Heart right ventricle (tissue), 16 donors: ENCODE results near the gene ERRFI1. TPM values are rescaled to one million over a fixed set of nuclear protein-coding genes. Genes with fewer than 3 reads are reported as not detected.

ENCODE experiments used
- ATAC-seq, 8 donors: fragments of 200-7000 bp; cut with Tn5 transposase; one replicate each; pipeline ENCODE4 v1.9.1; 2020; ENCODE audit warnings: mild to moderate bottlenecking in 8 of 8, moderate library complexity in 8 of 8, moderate number of reproducible peaks in 1 of 8
- DNase-seq, 2 donors: peaks; one replicate each; pipeline ENCODE4 v3.0.0-alpha.2; 2020
- H3K27ac ChIP-seq, 10 donors: fragments of 200-600 bp; sonication (generic) in 2 of 10; one replicate each; pipeline versions ENCODE4 v1.5.0 to v1.8.0; 2020 to 2022; ENCODE audit warnings: mild to moderate bottlenecking in 3 of 10
- H3K27me3 ChIP-seq, 7 donors: fragments of 200-600 bp; one replicate each; pipeline ENCODE4 v1.8.0; 2021 to 2022; ENCODE audit warnings: mild to moderate bottlenecking in 2 of 7
- H3K36me3 ChIP-seq, 9 donors: fragments of 200-600 bp; sonication (generic) in 1 of 9; one replicate each; pipeline versions ENCODE4 v1.5.0 to v1.8.0; 2020 to 2022; ENCODE audit warnings: mild to moderate bottlenecking in 2 of 9
- H3K4me1 ChIP-seq, 9 donors: fragments of 200-600 bp; sonication (generic) in 1 of 9; one replicate each; pipeline versions ENCODE4 v1.5.0 to v1.8.0; 2020 to 2022; ENCODE audit warnings: mild to moderate bottlenecking in 4 of 9
- H3K4me3 ChIP-seq, 10 donors: fragments of 200-600 bp; sonication (generic) in 2 of 10; one replicate each; pipeline versions ENCODE4 v1.5.0 to v1.8.0; 2020 to 2022; ENCODE audit warnings: mild to moderate bottlenecking in 7 of 10, moderate library complexity in 2 of 10
- H3K9me3 ChIP-seq, 11 donors: fragments of 200-600 bp in 10 of 11; sonication (generic) in 2 of 11; one replicate each; pipeline versions ENCODE4 v1.5.0 to v1.8.0; 2013 to 2022; ENCODE audit warnings: mild to moderate bottlenecking in 2 of 11, control low read depth in 1 of 11, moderate library complexity in 1 of 11
- CTCF ChIP-seq, 9 donors: fragments of 200-600 bp; sonication (generic) in 2 of 9; IDR thresholded peaks; one replicate each; pipeline versions ENCODE4 v1.5.0 to v1.8.0; 2021 to 2022; ENCODE audit warnings: antibody characterized with exemption in 9 of 9, mild to moderate bottlenecking in 5 of 9, moderate library complexity in 1 of 9
- WGBS, 2 donors: extraction: QIAGEN DNeasy Blood & Tissue Kit; methylation state at CpG; one replicate each; pipeline ENCODE4 v1.1.7; 2013; ENCODE audit warnings: inconsistent platforms in 1 of 2; 5-methylcytosine and 5-hydroxymethylcytosine counted together
- intact Hi-C, 10 donors: fragments of 100-400 bp; cut with DNase I; formaldehyde crosslinking; loops; one replicate each; pipeline versions ENCODE4 v1.11.1 to v1.14.2; 2022
- polyA plus RNA-seq, 2 donors: library from polyadenylated mRNA; stranded (reverse); fragments of 200-250 nt; gene quantifications; one replicate each; pipeline ENCODE4 v1.2.3, GENCODE V29; 2013
- total RNA-seq, 10 donors: library from RNA; stranded (reverse); fragmentation: NEBNext Ultra II Directional in 3 of 10; extraction: Animal tissue kit (Norgen Biotek cat#: 25700) in 3 of 10; gene quantifications; one replicate each; pipeline versions ENCODE4 v1.2.1 to v1.2.4, GENCODE V29; 2021 to 2023
- donor health status: Arrhythmogenic right ventricular cardiomyopathy.
- donor health status: ischemic (EF 13 %, LVEDD 7.1; RV severe dilation, severe dysfunction).
- donor health status: healthy with polysubstance abuse.
- donor health status: DM: no; HTN: yes; CAD: no.
- donor health status: DM: no; HTN: no; CAD: no.
- donor health status: ischemic (EF 25% LVEDD 6.9; RV normal size, moderate dysfunction).
- donor health status: ischemic (EF 25% LVEDD 5.7; RV mildly dilated, moderate dysfunction).
- donor health status: healthy.
- donor health status: DM: yes; HTN: yes; CAD: no.
- donor health status: Ischemic cardiomyopathy.
- donor health status: ischemic (EF 35%, LVEDD 5.7; RV mildly dilated, moderate dysfunction).
- donor health status: nonischemic (EF 11% LVEDD 7.7; RV severe dilation, severe dysfunction).
- donor health status: DM: yes; HTN: yes; CAD: no.
- donor health status: PGD.
- donor health status: ischemic (EF 29% LVEDD 5.4; RV normal size, mild dysfunction).
- donor health status: nonischemic (EF 23%, LVEDD 6.1; RV moderate dilation, normal function).

Gene ERRFI1
- total and polyA plus RNA-seq, 12 donors = 5.8 to 17.5 (median 10.0) TPM

DNA sequence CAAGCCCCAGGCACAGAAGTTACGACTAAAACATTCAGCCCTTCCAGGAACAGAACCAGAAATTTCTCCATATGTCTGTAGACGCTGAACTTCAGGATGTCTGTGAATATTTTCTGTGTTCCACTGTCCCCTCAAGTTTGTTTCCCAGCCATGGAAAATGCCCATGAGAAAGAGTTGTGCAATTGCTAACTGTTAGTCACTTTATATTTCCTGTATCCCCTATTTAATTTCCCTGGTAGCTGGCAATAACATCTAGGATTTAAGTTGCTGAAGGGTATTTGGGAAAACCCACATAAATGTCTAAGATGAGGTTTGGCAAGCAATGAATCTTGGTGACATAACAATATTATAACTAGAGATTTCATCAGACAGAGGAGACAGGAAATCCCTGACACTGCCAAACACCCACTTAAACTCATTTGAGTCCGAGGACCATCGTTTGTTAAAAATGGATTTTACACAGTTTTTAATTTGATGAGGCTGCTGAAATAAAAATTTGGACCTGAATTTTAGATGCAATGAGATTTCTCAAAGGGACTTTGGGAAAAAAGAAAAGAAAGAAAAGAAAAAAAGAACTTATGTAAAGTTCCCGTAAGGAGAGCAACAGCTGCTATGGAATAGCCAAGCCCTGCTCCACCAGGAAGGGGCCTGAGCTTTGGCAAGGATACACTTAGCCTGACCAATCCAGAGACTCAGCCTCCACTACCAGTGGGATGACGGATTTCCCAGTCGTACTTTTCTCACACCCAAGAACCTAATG is 21.8 kb upstream of the ERRFI1 start:
- no peaks in the 10 kb centered on the region for H3K9me3 ChIP-seq
- 40 to 53% methylated on average over 7 of the region's 7 CpGs for WGBS, 2 donors
- intact Hi-C loops = loop anchor here in 1 of 10 donors (10.0 kb wide), 1 partner anchor 87 kb away; no protein-coding TSS in a partner anchor
- no peaks in the 10 kb centered on the region for H3K27me3 ChIP-seq
- DNase-seq (peak in 1 of 2 donors; percentile 43), ATAC-seq (peak in 7 of 8 donors; percentile 88 to 95 (median 93))
- H3K4me3 ChIP-seq = no peak overlapping the region
- TF ChIP-seq CTCF (IDR thresholded peaks at IDR 0.05) = no peak
- H3K4me1 ChIP-seq = peaks cover 0 to 30% (median 3%) of the 10 kb centered on the region in 9 donors
- peak overlapping the region; percentile 15 to 81 (median 58) for H3K27ac ChIP-seq
- H3K36me3 ChIP-seq = no peaks in the 10 kb centered on the region

DNA sequence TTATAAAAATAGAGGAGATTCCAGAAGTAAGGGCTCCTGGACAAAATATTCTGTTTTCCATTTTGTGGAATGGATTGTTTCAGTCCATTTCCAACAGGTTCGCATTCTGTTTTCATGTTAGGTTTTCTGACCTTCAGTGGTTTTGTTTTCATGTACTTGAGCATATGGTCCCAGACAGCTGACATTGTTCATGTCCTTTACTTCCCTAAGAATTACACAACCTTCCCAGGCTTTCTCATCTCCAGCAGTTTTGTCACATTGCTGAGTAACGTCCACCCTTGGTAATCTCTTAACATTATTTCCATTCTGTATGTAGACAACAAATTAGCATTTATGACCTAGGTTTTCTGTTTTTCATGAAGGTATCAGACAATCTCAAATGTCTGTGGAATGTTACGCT is 21.0 kb upstream of the ERRFI1 start:
- Histone ChIP-seq H3K36me3 (no peaks in the 10 kb centered on the region), H3K27me3 (no peaks in the 10 kb centered on the region), H3K4me1 (peaks cover 0 to 30% (median 3%) of the 10 kb centered on the region in 9 donors), H3K9me3 (peaks cover 0 to 7% (median under 1%) of the 10 kb centered on the region in 11 donors), H3K4me3 (no peak overlapping the region), H3K27ac (peak overlapping the region in 9 of 10 donors; percentile 15 to 81 (median 58))
- no peak for TF ChIP-seq CTCF (IDR thresholded peaks at IDR 0.05)
- ATAC-seq (peak in 6 of 8 donors; percentile 24 to 76 (median 64)), DNase-seq (no peak)
- intact Hi-C loops = loop anchor here in 1 of 10 donors (10.0 kb wide), 1 partner anchor 88 kb away; no protein-coding TSS in a partner anchor
- 76 to 77% methylated on average over 3 of the region's 3 CpGs for WGBS, 2 donors

GRCh38 chr1:8046391-8046790 is 20.3 kb upstream of the ERRFI1 start:
- no peak for ATAC-seq
- peaks cover 0 to 14% (median 3%) of the 10 kb centered on the region in 11 donors for H3K9me3 ChIP-seq
- intact Hi-C loops = loop anchor here in 1 of 10 donors (10.0 kb wide), 1 partner anchor 88 kb away; no protein-coding TSS in a partner anchor
- no peak overlapping the region for H3K4me3 ChIP-seq
- peak overlapping the region in 1 of 10 donors; percentile 80 for H3K27ac ChIP-seq
- TF ChIP-seq CTCF (IDR thresholded peaks at IDR 0.05) = no peak
- H3K4me1 ChIP-seq = peaks cover 0 to 30% (median 3%) of the 10 kb centered on the region in 9 donors
- no peaks in the 10 kb centered on the region for H3K27me3 ChIP-seq
- DNase-seq = no peak
- H3K36me3 ChIP-seq = no peaks in the 10 kb centered on the region
- WGBS, 2 donors = 94 to 95% methylated on average over 12 of the region's 12 CpGs

DNA sequence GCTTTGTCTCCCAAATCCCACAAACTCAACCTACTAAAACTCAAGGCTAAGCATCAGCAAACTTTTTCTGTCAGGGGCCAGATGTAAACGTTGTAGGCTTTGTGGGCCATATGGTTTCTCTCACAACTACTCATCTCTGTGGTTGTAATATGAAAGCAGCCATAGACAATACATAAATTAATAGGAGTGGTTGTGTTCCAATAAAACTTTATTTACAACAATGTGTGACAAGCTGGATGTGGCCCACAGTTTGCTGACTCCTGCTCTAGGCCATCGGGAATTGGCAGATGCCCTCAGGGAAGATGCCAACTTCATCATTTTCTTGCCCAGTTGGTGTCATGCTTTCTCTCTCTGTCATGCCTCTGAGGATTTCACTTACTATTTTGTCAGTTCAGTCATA is 17.5 kb upstream of the ERRFI1 start:
- Histone ChIP-seq H3K4me3 (no peak overlapping the region), H3K36me3 (no peaks in the 10 kb centered on the region), H3K9me3 (peaks cover 0 to 23% (median 3%) of the 10 kb centered on the region in 11 donors), H3K4me1 (peaks cover 0 to 41% (median 3%) of the 10 kb centered on the region in 9 donors), H3K27ac (no peak overlapping the region), H3K27me3 (no peaks in the 10 kb centered on the region)
- intact Hi-C loops = loop anchor here in 1 of 10 donors (10.0 kb wide), 1 partner anchor 91 kb away; no protein-coding TSS in a partner anchor
- WGBS, 2 donors = 70 to 79% methylated on average over 2 of the region's 2 CpGs
- no peak for DNase-seq
- no peak for TF ChIP-seq CTCF (IDR thresholded peaks at IDR 0.05)
- ATAC-seq = no peak
